LHCN-M2 (cell line): Measurements from ENCODE around the gene CMTM4. TPM values are rescaled to one million over a fixed set of nuclear protein-coding genes. Genes with fewer than 3 reads are reported as not detected.
A peak's percentile ranks its signal among the peaks of the same experiment; 100 is the strongest.

Source experiments
- DNase-seq: peaks from one replicate; pipeline ENCODE4 v3.0.0-alpha.2; 2012; ENCODE audit warnings: low read depth
- polyA plus RNA-seq: library from polyadenylated mRNA; unstranded; fragments of >200 nt; gene quantifications from one replicate; pipeline ENCODE4 v1.2.1, GENCODE V29; 2012; ENCODE audit warnings: missing spikeins
- total RNA-seq: library from RNA; depleted of rRNA; stranded (reverse); fragments of >200 nt; gene quantifications from 2 replicates; pipeline ENCODE4 v1.2.3, GENCODE V29; 2014; rRNA removed

CMTM4 gene
- 11.9 and 16.4 TPM in 2 replicates for total RNA-seq
- polyA plus RNA-seq = 5.8 TPM

GRCh38 chr16:66696669-66697630, at the start of gene CMTM4:
Gene CMTM4 (minus strand): TSS chr16:66696743. CDS start chr16:66696525, 218 bp downstream.
- peak; percentile 70 for DNase-seq

- DNase-seq = no peak
Observed at GRCh38 chr16:66746048-66746447, 49.5 kb upstream of the CMTM4 start.

GRCh38 chr16:66741950-66742808, 45.6 kb upstream of the CMTM4 start:
- DNase-seq = no peak

- peak; percentile 90 for DNase-seq
Observed at GRCh38 chr16:66741169-66741900, 44.8 kb upstream of the CMTM4 start.

GRCh38 chr16:66740533-66740932, 44.0 kb upstream of the CMTM4 start:
- peak; percentile 57 for DNase-seq

- peak; percentile 75 for DNase-seq
Observed at GRCh38 chr16:66740010-66740409, 43.5 kb upstream of the CMTM4 start.

GRCh38 chr16:66735891-66736290, 39.3 kb upstream of the CMTM4 start:
- DNase-seq = no peak

GRCh38 chr16:66731101-66731500, 34.6 kb upstream of the CMTM4 start:
- DNase-seq = no peak

- no peak for DNase-seq
Observed at GRCh38 chr16:66728804-66729203, 32.3 kb upstream of the CMTM4 start.

- peak; percentile 63 for DNase-seq
Observed at GRCh38 chr16:66728117-66728787, 31.7 kb upstream of the CMTM4 start.

GRCh38 chr16:66720766-66721165, 24.2 kb upstream of the CMTM4 start:
- no peak for DNase-seq

- DNase-seq = no peak
Observed at GRCh38 chr16:66719246-66719645, 22.7 kb upstream of the CMTM4 start.

GRCh38 chr16:66717776-66718175, 21.2 kb upstream of the CMTM4 start:
- no peak for DNase-seq

GRCh38 chr16:66717112-66717675, 20.7 kb upstream of the CMTM4 start:
- DNase-seq = peak; percentile 48

GRCh38 chr16:66714654-66715307, 18.2 kb upstream of the CMTM4 start:
- no peak for DNase-seq

- no peak for DNase-seq
Observed at GRCh38 chr16:66714062-66714461, 17.5 kb upstream of the CMTM4 start.

GRCh38 chr16:66713076-66713475, 16.5 kb upstream of the CMTM4 start:
- peak; percentile 23 for DNase-seq

GRCh38 chr16:66712512-66712911, 16.0 kb upstream of the CMTM4 start:
- no peak for DNase-seq

GRCh38 chr16:66711581-66711980, 15.0 kb upstream of the CMTM4 start:
- DNase-seq = no peak

- DNase-seq = no peak
Observed at GRCh38 chr16:66706506-66706880, 9.9 kb upstream of the CMTM4 start.
